ENCODE data around the gene TMEM181.
"Not testable (repeated sequence)": the region's sequence is repeated elsewhere in the genome, so short reads cannot be mapped to it uniquely, and the experiment has no call there.

TMEM181 gene

GRCh38 chr6:158559895-158560835 lies at the start of gene TMEM181:
Gene TMEM181 (plus strand): TSS chr6:158560091. CDS start chr6:158560225, 134 bp downstream.
- peak; percentile 93 for DNase-seq

GRCh38 chr6:158512809-158513208 lies 47.1 kb upstream of the TMEM181 start:
- no peak for DNase-seq

- DNase-seq = no peak
These were observed 45.7 kb upstream of the TMEM181 start for GRCh38 chr6:158514176-158514575.

- no peak for DNase-seq
These were observed 44.9 kb upstream of the TMEM181 start for GRCh38 chr6:158514991-158515390.

- DNase-seq = no peak
These were observed 43.8 kb upstream of the TMEM181 start for GRCh38 chr6:158516098-158516497.

- DNase-seq = no peak
These were observed 42.9 kb upstream of the TMEM181 start for GRCh38 chr6:158517038-158517437.

- no peak for DNase-seq
These were observed 42.3 kb upstream of the TMEM181 start for GRCh38 chr6:158517581-158517980.

GRCh38 chr6:158518191-158519127 lies 41.4 kb upstream of the TMEM181 start:
- peak; percentile 80 for DNase-seq

- no peak for DNase-seq
These were observed 40.6 kb upstream of the TMEM181 start for GRCh38 chr6:158519300-158519699.

GRCh38 chr6:158519761-158520160 lies 40.1 kb upstream of the TMEM181 start:
- no peak for DNase-seq

- not testable (repeated sequence) for DNase-seq
These were observed 38.9 kb upstream of the TMEM181 start for GRCh38 chr6:158520975-158521374.

GRCh38 chr6:158521759-158522158 lies 38.1 kb upstream of the TMEM181 start:
- DNase-seq = no peak

- DNase-seq = no peak
These were observed 37.3 kb upstream of the TMEM181 start for GRCh38 chr6:158522616-158523015.

GRCh38 chr6:158524311-158524710 lies 35.6 kb upstream of the TMEM181 start:
- DNase-seq = no peak

GRCh38 chr6:158527858-158528257 lies 32.0 kb upstream of the TMEM181 start:
- not testable (repeated sequence) for DNase-seq

GRCh38 chr6:158528826-158529225 lies 31.1 kb upstream of the TMEM181 start:
- DNase-seq = no peak

- DNase-seq = no peak
These were observed 30.3 kb upstream of the TMEM181 start for GRCh38 chr6:158529629-158530028.

GRCh38 chr6:158531566-158531965 lies 28.3 kb upstream of the TMEM181 start:
- no peak for DNase-seq

- DNase-seq = no peak
These were observed 27.9 kb upstream of the TMEM181 start for GRCh38 chr6:158531970-158532369.

GRCh38 chr6:158536084-158536890 lies 23.6 kb upstream of the TMEM181 start:
- peak; percentile 88 for DNase-seq

GRCh38 chr6:158536891-158537798 lies 22.7 kb upstream of the TMEM181 start:
- no peak for DNase-seq

Measured in hematopoietic multipotent progenitor cell treated with erythropoietin and hydrocortisone succinate and interleukin-3 and kit ligand, for 6 days (in vitro differentiated cells).